Sigmoid colon (tissue), 7 donors: ENCODE results near the gene RIPK4. TPM values are rescaled to one million over a fixed set of nuclear protein-coding genes. Genes with fewer than 3 reads are reported as not detected.

Experiments
- DNase-seq: peaks from one replicate; pipeline ENCODE4 v3.0.0-alpha.2; 2019
- H3K27ac ChIP-seq, 4 donors: fragments of 200-600 bp; sonication (generic); one replicate each; pipeline ENCODE4 v1.5.1; 2016 to 2019; ENCODE audit warnings: mild to moderate bottlenecking in 1 of 4
- H3K27me3 ChIP-seq, 3 donors: fragments of 200-600 bp; sonication (generic); one replicate each; pipeline ENCODE4 v1.5.1; 2019; ENCODE audit warnings: mild to moderate bottlenecking in 1 of 3
- H3K36me3 ChIP-seq, 4 donors: fragments of 200-600 bp; sonication (generic); one replicate each; pipeline ENCODE4 v1.5.1; 2016 to 2019
- H3K4me1 ChIP-seq, 4 donors: fragments of 200-600 bp; sonication (generic); one replicate each; pipeline ENCODE4 v1.5.1; 2017 to 2019
- H3K4me3 ChIP-seq, 4 donors: fragments of 200-600 bp; sonication (generic); one replicate each; pipeline ENCODE4 v1.5.1; 2017 to 2019; ENCODE audit warnings: mild to moderate bottlenecking in 2 of 4, moderate library complexity in 1 of 4
- H3K9me3 ChIP-seq, 4 donors: fragments of 200-600 bp in 3 of 4; sonication (generic) in 3 of 4; one replicate each; pipeline versions ENCODE4 v1.5.1 to v1.6.1; 2013 to 2019
- CTCF ChIP-seq, 4 experiments: fragments of 450-650 bp in 3 of 4; fragments of 200-600 bp in 1 of 4; IDR thresholded peaks; one replicate each; pipeline ENCODE4 v1.5.1; 2016 to 2019; ENCODE audit warnings: antibody characterized with exemption in 4 of 4, mild to moderate bottlenecking in 3 of 4, moderate library complexity in 2 of 4
- EP300 ChIP-seq, 4 donors: sonication (generic); formaldehyde crosslinking; IDR thresholded peaks; one replicate each; pipeline ENCODE4 v1.6.1; 2017; ENCODE audit warnings: antibody characterized with exemption in 4 of 4
- POLR2A ChIP-seq, 2 donors: fragments of 450-650 bp; IDR thresholded peaks; one replicate each; pipeline ENCODE4 v1.6.1; 2016; ENCODE audit warnings: antibody characterized with exemption in 2 of 2, mild to moderate bottlenecking in 2 of 2, moderate library complexity in 2 of 2
- POLR2AphosphoS5 ChIP-seq, 4 donors: sonication (generic); formaldehyde crosslinking; IDR thresholded peaks; one replicate each; pipeline ENCODE4 v1.6.1; 2017; ENCODE audit warnings: antibody characterized with exemption in 4 of 4
- WGBS, 2 donors: extraction: QIAGEN DNeasy Blood & Tissue Kit; methylation state at CpG; one replicate each; pipeline ENCODE4 v1.1.7; 2013; 5-methylcytosine and 5-hydroxymethylcytosine counted together
- intact Hi-C: fragments of 100-400 bp; cut with DNase I; formaldehyde crosslinking; loops from one replicate; pipeline ENCODE4 v1.15.1; 2023
- polyA plus RNA-seq, 3 donors: library from polyadenylated mRNA; stranded (reverse); fragments of 200-250 nt; gene quantifications; one replicate each; pipeline ENCODE4 v1.2.3, GENCODE V29; 2013
- total RNA-seq, 4 donors: library from RNA; depleted of rRNA; stranded (reverse); fragments of >200 nt; gene quantifications; one replicate each; pipeline ENCODE4 v1.1.0, GENCODE V29; 2016
- donor health status: healthy with polysubstance abuse.
- donor health status: Bipolar disorder and iron deficiency.
- donor health status: healthy.

RIPK4 gene
- total and polyA plus RNA-seq, 7 donors = under 0.01 to 7.8 (median 0.54) TPM

- Histone ChIP-seq H3K4me1 (peaks cover 0 to 8% (median 6%) of the 10 kb centered on the region in 4 donors), H3K27ac (no peak overlapping the region), H3K9me3 (no peaks in the 10 kb centered on the region), H3K27me3 (peaks cover 9 to 75% (median 25%) of the 10 kb centered on the region in 3 donors), H3K4me3 (no peak overlapping the region), H3K36me3 (no peaks in the 10 kb centered on the region)
- intact Hi-C loops = no loop called here
- 17 to 47% methylated on average over 10 of the region's 10 CpGs for WGBS, 2 donors
- no peak for TF ChIP-seq EP300 (IDR thresholded peaks at IDR 0.05)
- TF ChIP-seq POLR2A (IDR thresholded peaks at IDR 0.05) = no peak
- no peak for TF ChIP-seq POLR2AphosphoS5 (IDR thresholded peaks at IDR 0.05)
- DNase-seq = no peak
Measured at GRCh38 chr21:41774467-41775148, 7.8 kb upstream of the RIPK4 start.

- Histone ChIP-seq H3K27ac (no peak overlapping the region), H3K4me3 (no peak overlapping the region), H3K4me1 (peaks cover 0 to 18% (median 14%) of the 10 kb centered on the region in 4 donors), H3K27me3 (peaks cover 14 to 83% (median 39%) of the 10 kb centered on the region in 3 donors), H3K9me3 (no peaks in the 10 kb centered on the region), H3K36me3 (no peaks in the 10 kb centered on the region)
- DNase-seq = no peak
- intact Hi-C loops = no loop called here
- WGBS, 2 donors = 59 to 63% methylated on average over 16 of the region's 16 CpGs
- TF ChIP-seq POLR2A (IDR thresholded peaks at IDR 0.05) (no peak), EP300 (IDR thresholded peaks at IDR 0.05) (no peak), POLR2AphosphoS5 (IDR thresholded peaks at IDR 0.05) (no peak), CTCF (IDR thresholded peaks at IDR 0.05) (no peak)
Measured at GRCh38 chr21:41772351-41773080, 5.7 kb upstream of the RIPK4 start.

GRCh38 chr21:41771625-41771945 lies 4.7 kb upstream of the RIPK4 start:
- intact Hi-C loops = no loop called here

GRCh38 chr21:41770901-41771624 lies 4.2 kb upstream of the RIPK4 start:
- peaks cover 0 to 30% (median 23%) of the 10 kb centered on the region in 4 donors for H3K4me1 ChIP-seq
- H3K4me3 ChIP-seq = no peak overlapping the region
- no peaks in the 10 kb centered on the region for H3K9me3 ChIP-seq
- 77 to 84% methylated on average over 14 of the region's 14 CpGs for WGBS, 2 donors
- no peak overlapping the region for H3K27ac ChIP-seq
- DNase-seq = no peak
- no peaks in the 10 kb centered on the region for H3K36me3 ChIP-seq
- intact Hi-C loops = no loop called here
- peaks cover 28 to 98% (median 53%) of the 10 kb centered on the region in 3 donors for H3K27me3 ChIP-seq
- TF ChIP-seq POLR2AphosphoS5 (IDR thresholded peaks at IDR 0.05) (no peak), POLR2A (IDR thresholded peaks at IDR 0.05) (no peak), CTCF (IDR thresholded peaks at IDR 0.05) (no peak), EP300 (IDR thresholded peaks at IDR 0.05) (no peak)

More at GRCh38 chr21:41771625-41771945, 4.7 kb upstream of the RIPK4 start:
- Histone ChIP-seq H3K27ac (no peak overlapping the region), H3K4me1 (peaks cover 0 to 25% (median 19%) of the 10 kb centered on the region in 4 donors), H3K9me3 (no peaks in the 10 kb centered on the region), H3K27me3 (peaks cover 23 to 92% (median 48%) of the 10 kb centered on the region in 3 donors), H3K4me3 (no peak overlapping the region), H3K36me3 (no peaks in the 10 kb centered on the region)
- no peak for DNase-seq
- TF ChIP-seq EP300 (IDR thresholded peaks at IDR 0.05) = no peak
- no peak for TF ChIP-seq CTCF (IDR thresholded peaks at IDR 0.05)
- no peak for TF ChIP-seq POLR2A (IDR thresholded peaks at IDR 0.05)
- 90 to 91% methylated on average over 7 of the region's 7 CpGs for WGBS, 2 donors

- no peaks in the 10 kb centered on the region for H3K9me3 ChIP-seq
- DNase-seq = no peak
- no peak overlapping the region for H3K27ac ChIP-seq
- peaks cover 0 to 30% (median 23%) of the 10 kb centered on the region in 4 donors for H3K4me1 ChIP-seq
- peaks cover 32 to 99% (median 63%) of the 10 kb centered on the region in 3 donors for H3K27me3 ChIP-seq
- no peak for TF ChIP-seq POLR2AphosphoS5 (IDR thresholded peaks at IDR 0.05)
- no peak for TF ChIP-seq POLR2A (IDR thresholded peaks at IDR 0.05)
- no peak for TF ChIP-seq EP300 (IDR thresholded peaks at IDR 0.05)
- TF ChIP-seq CTCF (IDR thresholded peaks at IDR 0.05) = no peak
- H3K4me3 ChIP-seq = no peak overlapping the region
- intact Hi-C loops = no loop called here
- WGBS, 2 donors = 69 to 81% methylated on average over 5 of the region's 5 CpGs
- H3K36me3 ChIP-seq = no peaks in the 10 kb centered on the region
Measured at GRCh38 chr21:41769933-41770332, 3.1 kb upstream of the RIPK4 start.
